GM10847 (cell line): ENCODE measurements around the gene ROBO2.

Experiments used
- POLR2A ChIP-seq: IDR thresholded peaks from 2 replicates; pipeline ENCODE4 v1.6.1; 2011; ENCODE audit not compliant: insufficient read length; ENCODE audit errors: extremely low read depth

The ROBO2 gene

GRCh38 chr3:77412584-77412983, 372.7 kb downstream of the ROBO2 start:
- TF ChIP-seq POLR2A: no peak

GRCh38 chr3:77414881-77415280, 375.0 kb downstream of the ROBO2 start:
- no peak for TF ChIP-seq POLR2A

- no peak for TF ChIP-seq POLR2A
Measured at GRCh38 chr3:77420336-77420735, 380.4 kb downstream of the ROBO2 start.

GRCh38 chr3:77421916-77422315, 382.0 kb downstream of the ROBO2 start:
- no peak for TF ChIP-seq POLR2A

GRCh38 chr3:77426531-77426930, 386.6 kb downstream of the ROBO2 start:
- TF ChIP-seq POLR2A: no peak

- no peak for TF ChIP-seq POLR2A
Measured at GRCh38 chr3:77427528-77427927, 387.6 kb downstream of the ROBO2 start.

GRCh38 chr3:77436908-77437307, 397.0 kb downstream of the ROBO2 start:
- no peak for TF ChIP-seq POLR2A

- TF ChIP-seq POLR2A: no peak
Measured at GRCh38 chr3:77446084-77446483, 406.2 kb downstream of the ROBO2 start.

- no peak for TF ChIP-seq POLR2A
Measured at GRCh38 chr3:77446761-77447160, 406.9 kb downstream of the ROBO2 start.

GRCh38 chr3:77449459-77450350, 409.8 kb downstream of the ROBO2 start:
- TF ChIP-seq POLR2A: no peak

GRCh38 chr3:77456431-77456830, 416.5 kb downstream of the ROBO2 start:
- TF ChIP-seq POLR2A: no peak

- no peak for TF ChIP-seq POLR2A
Measured at GRCh38 chr3:77456906-77457305, 417.0 kb downstream of the ROBO2 start.

- TF ChIP-seq POLR2A: no peak
Measured at GRCh38 chr3:77459926-77460325, 420.0 kb downstream of the ROBO2 start.

GRCh38 chr3:77460326-77460725, 420.4 kb downstream of the ROBO2 start:
- no peak for TF ChIP-seq POLR2A

- no peak for TF ChIP-seq POLR2A
Measured at GRCh38 chr3:77462951-77463350, 423.1 kb downstream of the ROBO2 start.

GRCh38 chr3:77464111-77464688, 424.3 kb downstream of the ROBO2 start:
- no peak for TF ChIP-seq POLR2A

- no peak for TF ChIP-seq POLR2A
Measured at GRCh38 chr3:77466562-77467115, 426.7 kb downstream of the ROBO2 start.
